Measurements from ENCODE around the gene SALL1.

DNA sequence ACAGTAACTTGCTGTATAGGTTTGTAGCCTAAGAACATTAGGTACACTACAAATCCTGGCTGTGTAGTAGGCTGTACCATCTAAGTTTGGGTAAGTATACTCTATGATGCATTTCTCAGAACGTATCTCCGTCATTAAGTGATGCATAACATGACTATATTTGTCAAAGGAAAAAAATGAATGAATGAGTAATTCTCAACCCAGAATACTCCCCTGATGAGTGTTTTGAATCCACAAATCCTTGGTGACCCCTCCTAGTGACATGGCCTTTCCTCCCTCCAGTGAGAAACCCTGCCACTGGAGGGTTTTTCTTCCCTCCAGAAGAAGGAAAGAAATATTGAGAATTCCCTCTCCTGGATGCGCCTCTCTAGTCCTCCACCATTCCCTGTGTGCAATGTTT, 24.0 kb upstream of the SALL1 start:
- TF ChIP-seq, protein P1, sequence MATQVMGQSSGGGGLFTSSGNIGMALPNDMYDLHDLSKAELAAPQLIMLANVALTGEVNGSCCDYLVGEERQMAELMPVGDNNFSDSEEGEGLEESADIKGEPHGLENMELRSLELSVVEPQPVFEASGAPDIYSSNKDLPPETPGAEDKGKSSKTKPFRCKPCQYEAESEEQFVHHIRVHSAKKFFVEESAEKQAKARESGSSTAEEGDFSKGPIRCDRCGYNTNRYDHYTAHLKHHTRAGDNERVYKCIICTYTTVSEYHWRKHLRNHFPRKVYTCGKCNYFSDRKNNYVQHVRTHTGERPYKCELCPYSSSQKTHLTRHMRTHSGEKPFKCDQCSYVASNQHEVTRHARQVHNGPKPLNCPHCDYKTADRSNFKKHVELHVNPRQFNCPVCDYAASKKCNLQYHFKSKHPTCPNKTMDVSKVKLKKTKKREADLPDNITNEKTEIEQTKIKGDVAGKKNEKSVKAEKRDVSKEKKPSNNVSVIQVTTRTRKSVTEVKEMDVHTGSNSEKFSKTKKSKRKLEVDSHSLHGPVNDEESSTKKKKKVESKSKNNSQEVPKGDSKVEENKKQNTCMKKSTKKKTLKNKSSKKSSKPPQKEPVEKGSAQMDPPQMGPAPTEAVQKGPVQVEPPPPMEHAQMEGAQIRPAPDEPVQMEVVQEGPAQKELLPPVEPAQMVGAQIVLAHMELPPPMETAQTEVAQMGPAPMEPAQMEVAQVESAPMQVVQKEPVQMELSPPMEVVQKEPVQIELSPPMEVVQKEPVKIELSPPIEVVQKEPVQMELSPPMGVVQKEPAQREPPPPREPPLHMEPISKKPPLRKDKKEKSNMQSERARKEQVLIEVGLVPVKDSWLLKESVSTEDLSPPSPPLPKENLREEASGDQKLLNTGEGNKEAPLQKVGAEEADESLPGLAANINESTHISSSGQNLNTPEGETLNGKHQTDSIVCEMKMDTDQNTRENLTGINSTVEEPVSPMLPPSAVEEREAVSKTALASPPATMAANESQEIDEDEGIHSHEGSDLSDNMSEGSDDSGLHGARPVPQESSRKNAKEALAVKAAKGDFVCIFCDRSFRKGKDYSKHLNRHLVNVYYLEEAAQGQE (IDR thresholded peaks at IDR 0.05; ENCODE audit: low read depth, low read length), result no peak
- TF ChIP-seq FOXM1 (IDR thresholded peaks at IDR 0.05; ENCODE audit: low read depth), result no peak
- TF ChIP-seq POLR2AphosphoS5 (IDR thresholded peaks at IDR 0.05; ENCODE audit: low read depth, low read length), result no peak
- TF ChIP-seq, protein P2, sequence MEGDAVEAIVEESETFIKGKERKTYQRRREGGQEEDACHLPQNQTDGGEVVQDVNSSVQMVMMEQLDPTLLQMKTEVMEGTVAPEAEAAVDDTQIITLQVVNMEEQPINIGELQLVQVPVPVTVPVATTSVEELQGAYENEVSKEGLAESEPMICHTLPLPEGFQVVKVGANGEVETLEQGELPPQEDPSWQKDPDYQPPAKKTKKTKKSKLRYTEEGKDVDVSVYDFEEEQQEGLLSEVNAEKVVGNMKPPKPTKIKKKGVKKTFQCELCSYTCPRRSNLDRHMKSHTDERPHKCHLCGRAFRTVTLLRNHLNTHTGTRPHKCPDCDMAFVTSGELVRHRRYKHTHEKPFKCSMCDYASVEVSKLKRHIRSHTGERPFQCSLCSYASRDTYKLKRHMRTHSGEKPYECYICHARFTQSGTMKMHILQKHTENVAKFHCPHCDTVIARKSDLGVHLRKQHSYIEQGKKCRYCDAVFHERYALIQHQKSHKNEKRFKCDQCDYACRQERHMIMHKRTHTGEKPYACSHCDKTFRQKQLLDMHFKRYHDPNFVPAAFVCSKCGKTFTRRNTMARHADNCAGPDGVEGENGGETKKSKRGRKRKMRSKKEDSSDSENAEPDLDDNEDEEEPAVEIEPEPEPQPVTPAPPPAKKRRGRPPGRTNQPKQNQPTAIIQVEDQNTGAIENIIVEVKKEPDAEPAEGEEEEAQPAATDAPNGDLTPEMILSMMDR (IDR thresholded peaks at IDR 0.05), result no peak
- TF ChIP-seq RXRA (IDR thresholded peaks at IDR 0.05; ENCODE audit: borderline replicate concordance, low read depth), result no peak
- TF ChIP-seq NRF1 (IDR thresholded peaks at IDR 0.05; ENCODE audit: low read depth, low read length), result no peak
- TF ChIP-seq TCF12 (IDR thresholded peaks at IDR 0.05), result no peak
